ENCODE results near the gene FAM174B.

GRCh38 chr15:92617549-92618520 lies 37.7 kb downstream of the FAM174B start:
- TF ChIP-seq EZH2 (IDR thresholded peaks at IDR 0.05; ENCODE audit: low read depth, unreplicated experiment) (no peak), NANOG (IDR thresholded peaks at IDR 0.05; ENCODE audit: borderline replicate concordance) (no peak), CREB1 (CRISPR knock-in tag; IDR thresholded peaks at IDR 0.05; ENCODE audit: low read depth) (no peak)
- TF ChIP-seq, protein P1, sequence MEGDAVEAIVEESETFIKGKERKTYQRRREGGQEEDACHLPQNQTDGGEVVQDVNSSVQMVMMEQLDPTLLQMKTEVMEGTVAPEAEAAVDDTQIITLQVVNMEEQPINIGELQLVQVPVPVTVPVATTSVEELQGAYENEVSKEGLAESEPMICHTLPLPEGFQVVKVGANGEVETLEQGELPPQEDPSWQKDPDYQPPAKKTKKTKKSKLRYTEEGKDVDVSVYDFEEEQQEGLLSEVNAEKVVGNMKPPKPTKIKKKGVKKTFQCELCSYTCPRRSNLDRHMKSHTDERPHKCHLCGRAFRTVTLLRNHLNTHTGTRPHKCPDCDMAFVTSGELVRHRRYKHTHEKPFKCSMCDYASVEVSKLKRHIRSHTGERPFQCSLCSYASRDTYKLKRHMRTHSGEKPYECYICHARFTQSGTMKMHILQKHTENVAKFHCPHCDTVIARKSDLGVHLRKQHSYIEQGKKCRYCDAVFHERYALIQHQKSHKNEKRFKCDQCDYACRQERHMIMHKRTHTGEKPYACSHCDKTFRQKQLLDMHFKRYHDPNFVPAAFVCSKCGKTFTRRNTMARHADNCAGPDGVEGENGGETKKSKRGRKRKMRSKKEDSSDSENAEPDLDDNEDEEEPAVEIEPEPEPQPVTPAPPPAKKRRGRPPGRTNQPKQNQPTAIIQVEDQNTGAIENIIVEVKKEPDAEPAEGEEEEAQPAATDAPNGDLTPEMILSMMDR (conservative IDR thresholded peaks at IDR 0.05; ENCODE audit: low read depth in 2 of 2): no peak

Data from GM23338 (cell line).